Hepatocyte (in vitro differentiated cells): ENCODE results near the gene OR2V2. TPM values are rescaled to one million over a fixed set of nuclear protein-coding genes. Genes with fewer than 3 reads are reported as not detected.
A peak's percentile ranks its signal among the peaks of the same experiment; 100 is the strongest.
"Not testable (repeated sequence)": the region's sequence is repeated elsewhere in the genome, so short reads cannot be mapped to it uniquely, and the experiment has no call there.

ENCODE experiments used
- DNase-seq: peaks from one replicate; pipeline ENCODE4 v3.0.0-alpha.2; 2016; ENCODE audit warnings: low spot score
- H2AFZ ChIP-seq: fragments of 200-600 bp; sonication (generic); 2 replicates; pipeline ENCODE4 v1.6.0; 2016; ENCODE audit warnings: antibody characterized with exemption, mild to moderate bottlenecking
- H3K27ac ChIP-seq: fragments of 200-600 bp; sonication (generic); 2 replicates; pipeline ENCODE4 v1.5.1; 2016; ENCODE audit warnings: mild to moderate bottlenecking
- H3K27me3 ChIP-seq: fragments of 200-600 bp; sonication (generic); 2 replicates; pipeline ENCODE4 v1.6.1; 2016
- H3K36me3 ChIP-seq: fragments of 200-600 bp; sonication (generic); replicated peaks from 2 replicates; pipeline ENCODE4 v1.5.1; 2016; ENCODE audit warnings: low read depth; ENCODE audit not compliant: insufficient read depth
- H3K4me1 ChIP-seq: fragments of 200-600 bp; sonication (generic); 2 replicates; pipeline ENCODE4 v1.5.1; 2016; ENCODE audit warnings: mild to moderate bottlenecking, moderate library complexity; ENCODE audit not compliant: insufficient read depth
- H3K4me2 ChIP-seq: fragments of 200-600 bp; sonication (generic); 2 replicates; pipeline ENCODE4 v1.6.0; 2016
- H3K4me3 ChIP-seq: fragments of 200-600 bp; sonication (generic); 2 replicates; pipeline ENCODE4 v1.5.1; 2016; ENCODE audit warnings: mild to moderate bottlenecking
- H3K79me2 ChIP-seq: fragments of 200-600 bp; sonication (generic); 2 replicates; pipeline ENCODE4 v1.6.0; 2017; ENCODE audit warnings: mild to moderate bottlenecking
- H3K9me2 ChIP-seq: fragments of 200-600 bp; sonication (generic); replicated peaks from 2 replicates; pipeline ENCODE4 v1.6.0; 2017; ENCODE audit warnings: mild to moderate bottlenecking; ENCODE audit not compliant: insufficient read depth
- H3K9me3 ChIP-seq: fragments of 200-600 bp; sonication (generic); 2 replicates; pipeline ENCODE4 v1.5.1; 2016; ENCODE audit warnings: low read depth, mild to moderate bottlenecking
- H4K20me1 ChIP-seq: fragments of 200-600 bp; sonication (generic); 2 replicates; pipeline ENCODE4 v1.6.0; 2016; ENCODE audit warnings: mild to moderate bottlenecking; ENCODE audit not compliant: insufficient read depth, poor library complexity, severe bottlenecking
- EZH2 ChIP-seq: fragments of 200-600 bp; sonication (generic); IDR thresholded peaks from 2 replicates; pipeline ENCODE4 v1.6.1; 2016; ENCODE audit warnings: antibody characterized with exemption, mild to moderate bottlenecking, borderline replicate concordance
- EZH2phosphoT487 ChIP-seq: fragments of 200-600 bp; sonication (generic); IDR thresholded peaks from one replicate; pipeline ENCODE4 v1.6.1; 2018; ENCODE audit warnings: antibody characterized with exemption, mild to moderate bottlenecking, low read depth, moderate library complexity; ENCODE audit not compliant: unreplicated experiment, severe bottlenecking
- WGBS: methylation state at CpG from one replicate; pipeline ENCODE4 v1.1.6; 2016; ENCODE audit warnings: low lambda C conversion rate; ENCODE audit errors: missing lambda C conversion rate; 5-methylcytosine and 5-hydroxymethylcytosine counted together
- polyA plus RNA-seq: library from polyadenylated mRNA; unstranded; fragments of >200 nt; fragmentation: Nextera tagmentation; extraction: Ambion mirVana; gene quantifications from 2 replicates; pipeline ENCODE4 v1.2.1, GENCODE V29; 2016
- total RNA-seq: library from RNA; depleted of rRNA; stranded (reverse); fragments of >200 nt; gene quantifications from 2 replicates; pipeline ENCODE4 v1.2.3, GENCODE V29; 2014
- TF ChIP-seq, protein P1 (sequence below): fragments of 200-600 bp; sonication (generic); IDR thresholded peaks from 2 replicates; pipeline ENCODE4 v1.5.1; 2016; ENCODE audit warnings: antibody characterized with exemption, mild to moderate bottlenecking; ENCODE audit not compliant: poor library complexity

Gene OR2V2
- total and polyA plus RNA-seq, 2 experiments from 2014 or later: not detected

DNA sequence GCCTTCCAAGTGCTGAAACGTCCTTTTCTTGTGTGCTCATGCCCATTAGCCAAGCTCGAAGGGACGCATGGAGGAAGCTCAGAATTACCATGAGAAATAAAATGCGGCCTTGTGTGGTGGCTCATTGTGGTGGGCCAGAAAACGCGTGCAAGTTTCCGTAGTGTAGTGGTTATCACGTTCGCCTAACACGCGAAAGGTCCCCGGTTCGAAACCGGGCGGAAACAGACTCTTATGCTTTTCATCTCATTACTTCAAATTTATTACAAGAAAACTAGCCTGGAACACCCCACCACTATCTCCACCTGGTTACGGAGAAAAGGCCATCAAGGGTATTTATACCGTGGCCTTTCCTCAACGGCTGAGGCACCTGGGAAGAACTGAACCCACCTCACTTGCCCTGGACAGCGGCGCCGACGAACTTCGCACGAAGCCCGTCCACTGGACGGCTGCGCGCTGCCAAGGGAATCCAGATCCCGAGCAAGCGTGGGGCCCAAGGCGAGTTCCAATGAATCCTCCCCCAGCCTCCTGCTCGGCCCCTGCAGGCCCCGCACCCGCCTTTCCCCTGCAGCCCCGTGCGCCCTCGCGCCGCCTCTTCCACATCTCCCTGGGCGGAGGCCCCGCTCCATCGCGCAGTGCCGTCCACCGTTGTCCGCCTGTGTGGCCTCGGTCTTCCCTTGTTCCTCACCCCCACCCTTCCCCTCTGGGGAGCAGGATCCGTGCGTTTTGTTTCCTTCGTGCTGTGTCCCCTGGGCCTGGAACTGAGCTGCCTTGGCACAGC, 22.3 kb downstream of the OR2V2 start:
- Histone ChIP-seq H3K4me1 (peaks cover 16% of the 10 kb centered on the region), H3K4me2 (peak overlapping the region; percentile 85), H2AFZ (peak overlapping the region; percentile 47), H3K27me3 (peaks cover 59% of the 10 kb centered on the region), H3K4me3 (peak overlapping the region; percentile 18)
- DNase-seq: peak; percentile 54
- H4K20me1 ChIP-seq, H3K79me2 ChIP-seq, H3K36me3 ChIP-seq, H3K9me2 ChIP-seq, H3K9me3 ChIP-seq, H3K27ac ChIP-seq: not testable (repeated sequence)
- peak; percentile 52 for TF ChIP-seq EZH2
- 6% methylated on average over 48 of the region's 50 CpGs for WGBS

DNA sequence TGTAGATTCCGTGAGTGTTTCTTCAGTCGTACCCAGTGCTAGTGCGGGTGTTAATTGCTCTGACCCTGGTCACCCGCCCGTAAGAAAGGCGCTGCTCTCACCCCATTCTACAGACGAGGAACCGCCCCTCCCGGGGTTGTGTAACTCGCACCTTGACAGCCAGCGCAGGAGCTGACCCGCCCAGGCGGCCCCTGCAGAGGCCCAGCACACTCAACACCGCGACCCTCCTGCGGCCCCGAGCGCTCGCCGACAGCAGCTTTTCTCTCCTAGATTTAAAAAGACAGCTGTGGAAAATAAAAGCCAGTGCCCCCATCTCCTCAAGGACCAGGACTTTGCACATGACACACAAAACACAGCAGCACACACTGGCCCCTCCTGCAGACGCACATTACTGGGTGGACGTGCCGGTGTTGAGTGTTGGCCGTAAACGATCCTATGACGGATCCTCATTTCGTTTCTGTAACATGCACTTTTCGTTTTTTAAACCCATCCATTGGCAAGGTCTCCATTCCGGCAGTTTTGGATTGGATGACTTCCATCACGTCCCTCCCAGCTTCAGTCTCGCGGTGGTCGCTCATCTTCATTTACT, 22.9 kb downstream of the OR2V2 start:
- Histone ChIP-seq H3K4me1 (peaks cover 16% of the 10 kb centered on the region), H3K27ac (no peak overlapping the region), H3K4me3 (peak overlapping the region; percentile 18), H3K79me2 (no peaks in the 10 kb centered on the region), H3K4me2 (peak overlapping the region; percentile 85), H3K9me3 (no peaks in the 10 kb centered on the region), H4K20me1 (no peaks in the 10 kb centered on the region), H2AFZ (peak overlapping the region; percentile 47), H3K27me3 (peaks cover 59% of the 10 kb centered on the region), H3K9me2 (no peaks in the 10 kb centered on the region), H3K36me3 (no peaks in the 10 kb centered on the region)
- 9% methylated on average over 33 of the region's 33 CpGs for WGBS
- peak; percentile 37 for DNase-seq
- TF ChIP-seq EZH2: no peak
- TF ChIP-seq, protein P1, sequence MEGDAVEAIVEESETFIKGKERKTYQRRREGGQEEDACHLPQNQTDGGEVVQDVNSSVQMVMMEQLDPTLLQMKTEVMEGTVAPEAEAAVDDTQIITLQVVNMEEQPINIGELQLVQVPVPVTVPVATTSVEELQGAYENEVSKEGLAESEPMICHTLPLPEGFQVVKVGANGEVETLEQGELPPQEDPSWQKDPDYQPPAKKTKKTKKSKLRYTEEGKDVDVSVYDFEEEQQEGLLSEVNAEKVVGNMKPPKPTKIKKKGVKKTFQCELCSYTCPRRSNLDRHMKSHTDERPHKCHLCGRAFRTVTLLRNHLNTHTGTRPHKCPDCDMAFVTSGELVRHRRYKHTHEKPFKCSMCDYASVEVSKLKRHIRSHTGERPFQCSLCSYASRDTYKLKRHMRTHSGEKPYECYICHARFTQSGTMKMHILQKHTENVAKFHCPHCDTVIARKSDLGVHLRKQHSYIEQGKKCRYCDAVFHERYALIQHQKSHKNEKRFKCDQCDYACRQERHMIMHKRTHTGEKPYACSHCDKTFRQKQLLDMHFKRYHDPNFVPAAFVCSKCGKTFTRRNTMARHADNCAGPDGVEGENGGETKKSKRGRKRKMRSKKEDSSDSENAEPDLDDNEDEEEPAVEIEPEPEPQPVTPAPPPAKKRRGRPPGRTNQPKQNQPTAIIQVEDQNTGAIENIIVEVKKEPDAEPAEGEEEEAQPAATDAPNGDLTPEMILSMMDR: no peak
- no peak for TF ChIP-seq EZH2phosphoT487

DNA sequence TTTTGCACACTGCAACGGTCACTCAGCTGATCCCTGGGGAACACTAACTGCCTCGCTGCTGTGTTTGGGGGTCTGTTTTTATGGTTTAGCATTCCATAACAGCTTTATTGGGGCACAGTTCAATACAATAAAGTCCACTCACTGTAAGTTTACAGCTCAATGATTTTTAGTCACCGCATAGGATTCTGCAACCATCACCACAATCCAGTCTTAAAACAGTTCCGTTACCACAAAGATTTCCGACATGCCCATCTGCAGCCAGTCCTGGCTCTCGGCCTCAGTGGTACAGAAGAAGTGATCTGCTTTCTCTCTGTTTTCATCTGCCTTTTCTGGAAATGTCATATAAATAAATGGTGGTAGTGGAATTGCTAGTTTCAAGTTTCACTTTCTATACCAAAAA, 23.6 kb downstream of the OR2V2 start:
- H3K4me2 ChIP-seq: peak overlapping the region; percentile 85
- peaks cover 16% of the 10 kb centered on the region for H3K4me1 ChIP-seq
- 55% methylated on average over 6 of the region's 6 CpGs for WGBS
- no peaks in the 10 kb centered on the region for H3K79me2 ChIP-seq
- H4K20me1 ChIP-seq: no peaks in the 10 kb centered on the region
- no peak for DNase-seq
- no peak overlapping the region for H3K4me3 ChIP-seq
- H3K36me3 ChIP-seq: no peaks in the 10 kb centered on the region
- no peaks in the 10 kb centered on the region for H3K9me2 ChIP-seq
- no peak overlapping the region for H2AFZ ChIP-seq
- H3K9me3 ChIP-seq: no peaks in the 10 kb centered on the region
- TF ChIP-seq, protein P1: no peak
- TF ChIP-seq EZH2phosphoT487: no peak
- no peak overlapping the region for H3K27ac ChIP-seq
- H3K27me3 ChIP-seq: peaks cover 55% of the 10 kb centered on the region

DNA sequence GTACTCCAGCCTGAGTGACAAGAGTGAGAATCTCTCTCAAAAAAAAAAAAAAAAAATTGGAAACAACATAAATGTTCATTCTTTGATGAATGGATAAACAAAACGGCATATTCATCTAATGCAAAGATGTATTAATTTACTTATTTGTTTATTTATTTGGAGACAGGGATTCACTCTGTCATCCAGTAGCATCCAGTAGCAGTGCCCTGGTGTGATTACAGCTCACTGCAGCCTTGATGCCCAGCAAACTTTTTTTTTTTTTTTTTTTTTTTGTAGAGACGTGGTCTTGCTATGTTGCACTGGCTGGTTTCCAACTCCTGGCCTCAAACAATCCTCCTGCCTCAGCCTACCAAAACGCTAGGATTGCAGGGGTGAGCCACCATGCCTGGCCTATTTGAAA, 24.4 kb downstream of the OR2V2 start:
- Histone ChIP-seq H3K36me3 (no peaks in the 10 kb centered on the region), H3K4me1 (peaks cover 16% of the 10 kb centered on the region), H3K4me2 (no peak overlapping the region), H3K9me3 (no peaks in the 10 kb centered on the region), H3K27ac (no peak overlapping the region), H4K20me1 (no peaks in the 10 kb centered on the region), H3K27me3 (peaks cover 48% of the 10 kb centered on the region), H3K9me2 (no peaks in the 10 kb centered on the region), H3K79me2 (no peaks in the 10 kb centered on the region), H3K4me3 (no peak overlapping the region), H2AFZ (no peak overlapping the region)
- TF ChIP-seq EZH2phosphoT487 (no peak), EZH2 (no peak)
- TF ChIP-seq, protein P1: no peak
- DNase-seq: no peak
- 67% methylated on average over 3 of the region's 3 CpGs for WGBS
